Stimulated activated CD4-positive, alpha-beta T cell treated with anti-CD3 and anti-CD28 coated beads, Interleukin-4, amount 100 ng/mL, for 1 hour (primary cell): ENCODE data around the gene TCL1A.
A peak's percentile ranks its signal among the peaks of the same experiment; 100 is the strongest.

Experiments
- DNase-seq: peaks from one replicate; pipeline ENCODE4 v3.0.0-alpha.2; 2020

TCL1A gene

GRCh38 chr14:95703805-95704204 is 10.1 kb downstream of the TCL1A start:
- DNase-seq = no peak

GRCh38 chr14:95703341-95703740 is 10.6 kb downstream of the TCL1A start:
- no peak for DNase-seq

DNA sequence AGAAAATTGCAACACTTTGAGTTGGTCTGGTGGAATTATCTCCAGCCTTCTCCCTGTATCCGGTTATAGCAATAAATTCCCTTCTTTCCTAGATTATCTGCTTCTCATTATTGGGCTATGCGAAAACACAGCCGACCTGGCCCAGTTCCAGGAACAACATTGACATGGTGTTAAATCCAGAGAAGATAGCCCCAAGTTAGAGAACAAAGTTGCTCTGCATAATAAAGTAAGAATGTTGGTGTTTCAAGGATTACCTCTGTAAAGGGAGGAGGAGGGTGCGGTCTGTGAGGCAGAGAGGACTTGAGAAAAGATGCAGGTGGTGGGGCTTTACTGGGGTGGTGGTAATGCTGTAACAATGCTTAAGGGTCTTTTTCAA is 12.1 kb downstream of the TCL1A start:
- no peak for DNase-seq

DNA sequence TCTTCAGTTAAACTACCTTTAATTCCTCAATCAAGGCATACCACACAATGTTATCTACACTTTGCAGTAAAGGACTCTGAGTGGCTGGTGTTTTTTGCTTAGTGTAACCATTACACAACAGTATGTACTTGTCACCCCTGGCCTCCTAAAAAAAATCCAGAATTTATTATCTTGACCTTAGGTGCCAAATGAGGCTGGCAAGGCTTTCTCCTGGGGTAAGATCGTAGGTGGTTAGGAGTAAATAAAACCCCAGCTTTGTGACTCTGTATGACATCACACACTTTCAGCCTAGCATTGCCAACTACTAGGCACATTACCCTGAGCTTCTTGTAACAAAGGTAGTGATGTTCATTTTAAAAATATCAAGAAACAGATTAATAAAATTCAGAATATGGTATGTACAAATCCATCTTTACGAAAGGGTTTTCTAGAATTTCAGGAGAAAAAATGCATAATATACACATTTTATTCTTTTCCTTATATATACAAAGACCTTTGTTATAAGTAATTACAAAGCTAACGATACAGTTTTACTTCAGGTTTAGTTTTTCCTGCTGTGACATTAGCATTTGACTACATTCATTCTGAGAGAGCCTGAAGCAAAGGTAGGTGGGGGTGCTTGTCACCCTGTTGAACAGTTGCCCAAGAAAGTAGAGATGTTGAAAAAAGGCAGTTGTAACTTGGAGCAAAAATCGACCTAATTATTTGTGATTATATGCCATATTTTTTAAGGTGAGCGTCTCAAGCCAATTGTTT is 13.5 kb downstream of the TCL1A start:
- no peak for DNase-seq

- no peak for DNase-seq
These were observed 14.5 kb downstream of the TCL1A start for GRCh38 chr14:95699412-95699811.

DNA sequence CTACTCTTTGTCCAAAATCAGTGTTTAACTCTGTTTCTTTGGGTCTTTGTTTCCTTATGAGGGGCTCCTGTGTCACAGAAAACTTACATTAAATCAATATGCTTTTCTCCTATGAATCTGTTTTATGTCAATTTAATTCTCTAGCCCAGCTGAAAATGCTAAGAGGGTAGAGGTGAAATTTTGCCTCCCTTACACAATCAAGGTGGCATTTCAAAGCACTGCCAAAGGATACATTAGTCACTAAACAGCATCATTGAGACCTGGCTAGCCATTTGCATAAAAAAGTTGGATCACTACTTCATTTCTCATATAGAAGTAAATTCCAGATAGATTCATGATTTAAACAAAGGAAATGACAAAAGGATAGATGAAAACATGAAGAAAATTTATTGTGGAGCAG is 15.6 kb downstream of the TCL1A start:
- no peak for DNase-seq

GRCh38 chr14:95697764-95698163 is 16.2 kb downstream of the TCL1A start:
- no peak for DNase-seq

DNA sequence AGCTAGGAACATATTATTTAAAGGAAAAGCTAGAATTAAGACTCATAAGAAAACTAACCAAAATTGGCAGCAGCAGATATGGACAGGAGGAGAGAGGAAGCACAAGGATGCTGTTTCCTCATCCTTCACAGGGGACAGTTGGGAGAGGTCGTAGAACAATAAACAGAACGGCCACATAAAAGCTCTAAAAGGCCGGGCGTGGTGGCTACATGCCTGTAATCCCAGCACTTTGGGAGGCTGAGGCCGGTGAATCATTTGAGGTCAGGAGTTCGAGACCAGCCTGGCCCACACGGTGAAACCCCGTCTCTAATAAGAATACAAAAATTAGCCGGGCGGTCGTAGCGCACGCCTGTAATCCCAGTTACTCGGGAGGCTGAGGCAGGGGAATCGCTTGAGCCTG is 17.2 kb downstream of the TCL1A start:
- no peak for DNase-seq

- DNase-seq = no peak
These were observed 18.0 kb downstream of the TCL1A start for GRCh38 chr14:95695913-95696312.

GRCh38 chr14:95695051-95695450 is 18.9 kb downstream of the TCL1A start:
- no peak for DNase-seq

- no peak for DNase-seq
These were observed 21.8 kb downstream of the TCL1A start for GRCh38 chr14:95692109-95692508.

DNA sequence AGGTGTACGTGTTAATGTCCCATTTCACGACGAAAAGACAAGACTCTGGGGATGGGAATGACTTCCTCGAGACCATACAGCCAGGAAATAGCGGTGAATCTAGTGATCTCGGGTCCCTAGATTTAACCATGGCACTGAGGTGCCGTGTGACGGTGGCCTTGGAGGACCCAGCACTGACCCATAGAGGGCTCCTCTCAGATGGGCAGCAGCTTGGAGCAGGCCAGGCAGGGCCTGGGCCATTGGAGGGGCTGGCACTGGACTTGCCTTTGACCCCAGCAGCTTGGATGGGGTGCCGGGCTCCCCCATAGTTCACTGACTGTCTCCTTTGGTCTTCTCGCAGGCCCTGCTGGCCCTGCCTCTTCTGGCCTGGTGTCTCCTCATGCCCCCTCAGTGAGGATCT is 22.3 kb downstream of the TCL1A start:
- DNase-seq = no peak

DNA sequence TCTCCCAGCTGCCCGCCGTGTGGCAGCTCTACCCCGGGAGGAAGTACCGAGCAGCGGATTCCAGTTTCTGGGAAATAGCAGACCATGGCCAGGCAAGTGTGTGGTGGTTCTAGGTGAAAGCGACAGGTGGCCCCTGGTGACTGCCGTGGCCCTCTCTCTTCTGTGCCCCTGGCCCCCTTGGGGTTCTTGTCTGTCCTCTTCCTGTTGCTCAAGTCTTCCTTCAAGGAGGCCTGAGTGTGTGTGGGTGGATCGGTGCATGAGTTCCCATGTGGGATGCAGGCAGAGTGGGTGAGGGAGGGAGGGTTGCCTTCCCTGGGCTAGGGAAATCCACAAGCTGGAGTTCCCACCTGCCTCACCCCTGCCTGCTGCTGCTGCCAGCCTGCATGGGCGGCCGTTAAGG is 23.1 kb downstream of the TCL1A start:
- no peak for DNase-seq

DNA sequence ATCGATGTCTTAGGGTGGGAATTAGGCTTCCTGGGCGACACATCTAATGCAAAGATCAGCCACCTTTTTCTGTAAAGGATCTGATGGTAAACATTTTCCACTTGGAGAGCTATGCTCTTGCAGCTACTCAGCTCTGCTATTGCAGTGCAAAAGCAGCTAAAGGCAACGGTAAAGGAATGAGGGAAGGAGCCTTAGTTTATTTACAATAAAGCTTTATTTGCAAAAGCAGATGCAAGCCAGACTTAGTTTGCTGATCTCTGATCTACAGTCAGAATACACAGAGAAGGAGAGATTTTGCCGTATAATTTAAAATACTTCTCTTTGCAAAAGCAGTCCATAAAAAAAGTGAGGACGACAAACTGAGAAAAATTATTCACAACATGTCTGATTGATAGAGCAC is 24.5 kb downstream of the TCL1A start:
- no peak for DNase-seq

- DNase-seq = no peak
These were observed 27.0 kb downstream of the TCL1A start for GRCh38 chr14:95686935-95687334.

DNA sequence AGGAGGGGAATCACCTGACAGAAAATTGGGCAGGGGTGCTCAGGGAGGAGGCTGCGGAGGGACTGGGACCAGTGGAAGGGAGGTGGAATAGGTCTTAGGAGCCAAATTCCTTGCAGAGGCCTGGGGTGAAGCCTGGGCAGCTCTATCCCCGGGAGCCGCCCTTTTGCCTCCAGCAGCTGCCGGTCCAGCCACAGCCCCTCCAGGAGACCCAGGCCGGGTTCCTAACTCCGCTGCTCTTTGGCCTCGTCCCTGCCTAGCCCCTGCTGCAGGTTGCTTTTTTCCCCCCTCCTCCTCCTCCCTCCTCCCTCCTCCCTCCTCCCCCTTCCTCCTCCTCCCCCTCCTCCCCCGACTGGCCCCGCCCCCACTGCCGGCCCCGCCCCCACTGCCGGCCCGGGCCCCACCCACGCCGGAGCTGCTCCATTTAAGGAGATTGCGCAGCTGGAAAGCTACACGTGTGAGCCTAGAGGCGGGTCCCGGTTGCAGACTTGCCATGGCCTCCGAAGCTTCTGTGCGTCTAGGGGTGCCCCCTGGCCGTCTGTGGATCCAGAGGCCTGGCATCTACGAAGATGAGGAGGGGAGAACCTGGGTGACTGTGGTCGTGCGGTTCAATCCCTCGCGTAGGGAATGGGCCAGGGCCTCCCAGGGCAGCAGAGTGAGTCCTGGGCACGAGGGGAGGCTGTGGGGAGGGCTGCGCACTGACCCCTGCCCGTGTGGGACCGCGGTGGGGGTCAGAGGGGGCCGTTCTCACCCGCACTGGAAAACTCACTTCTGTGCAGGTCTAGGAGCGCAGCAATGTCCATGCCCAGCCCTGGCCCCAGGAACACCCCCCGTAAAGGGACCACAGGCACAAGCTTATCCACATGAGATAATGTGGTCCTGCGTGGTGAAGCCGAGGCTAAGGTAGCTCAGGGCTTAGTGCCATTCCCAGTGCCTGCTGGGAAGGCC is 27.7 kb downstream of the TCL1A start, which contains the start of gene TCL1B:
Gene TCL1B (plus strand): TSS at position 449 of the 945 bp plus-strand sequence. CDS start 42 bp downstream, at position 491.
- DNase-seq = no peak

- DNase-seq = peak; percentile 21
These were observed 30.1 kb downstream of the TCL1A start for GRCh38 chr14:95683793-95684192.

- no peak for DNase-seq
These were observed 32.8 kb downstream of the TCL1A start for GRCh38 chr14:95681153-95681552.

- no peak for DNase-seq
These were observed 33.8 kb downstream of the TCL1A start for GRCh38 chr14:95679998-95680735.

DNA sequence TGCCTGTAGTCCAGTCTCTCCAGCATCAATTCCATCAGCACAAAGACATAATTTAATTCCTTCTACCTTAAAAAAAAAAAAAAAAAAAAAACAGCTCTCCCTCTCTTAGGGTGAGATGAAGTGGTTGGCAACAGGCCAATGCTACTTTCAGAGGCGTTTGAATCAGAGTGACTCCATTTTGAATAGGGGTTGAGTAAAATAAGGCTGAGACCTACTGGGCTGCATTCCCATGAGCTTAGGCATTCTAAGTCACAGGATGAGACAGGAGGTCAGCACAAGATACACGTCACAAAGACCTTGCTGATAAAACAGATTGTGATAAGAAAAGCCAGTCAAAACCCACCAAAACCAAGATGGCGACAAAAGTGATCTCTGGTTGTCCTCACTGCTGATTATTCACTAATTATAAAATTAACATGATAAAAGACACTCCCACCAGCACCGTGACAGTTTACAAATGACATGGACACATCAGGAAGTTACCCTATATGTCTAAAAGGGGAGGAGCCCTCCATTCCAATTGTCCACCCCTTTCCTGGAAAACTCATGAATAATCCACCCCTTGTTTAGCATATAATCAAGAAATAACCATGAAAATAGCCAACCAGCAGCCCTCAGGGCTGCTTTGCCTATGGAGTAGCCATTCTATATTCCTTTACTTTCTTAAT is 34.6 kb downstream of the TCL1A start:
- no peak for DNase-seq

DNA sequence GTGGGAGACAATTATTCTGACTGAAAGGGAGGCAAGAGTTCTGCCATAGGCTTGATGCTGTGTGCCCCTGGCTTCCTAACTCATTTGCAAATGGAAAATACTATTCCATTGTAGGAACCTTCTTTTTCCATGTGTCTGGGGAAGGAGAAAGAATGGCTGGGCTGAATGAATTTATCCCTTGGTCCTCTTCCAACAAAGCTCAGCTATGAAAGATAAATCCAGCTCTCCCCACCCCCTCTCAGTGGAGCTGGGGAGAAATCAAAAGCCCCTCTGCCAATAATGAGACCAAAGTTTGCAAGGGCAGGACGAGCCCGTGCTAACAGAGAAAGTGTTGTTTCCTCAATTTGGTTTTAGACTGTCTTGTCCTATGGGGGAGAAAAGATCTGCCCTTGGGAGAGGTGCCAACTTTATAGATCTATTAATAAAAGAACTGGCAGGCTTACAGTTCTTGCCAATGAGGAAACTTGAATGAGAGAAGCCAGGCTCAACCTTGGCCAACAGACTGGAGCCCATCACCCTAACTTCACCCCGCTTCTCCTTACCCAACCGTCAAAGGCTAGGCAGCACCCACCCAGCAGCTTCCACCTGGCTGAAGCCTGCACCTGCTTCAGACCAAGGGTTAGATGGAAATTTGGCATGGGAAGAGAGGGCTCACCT is 36.6 kb downstream of the TCL1A start:
- DNase-seq = no peak

DNA sequence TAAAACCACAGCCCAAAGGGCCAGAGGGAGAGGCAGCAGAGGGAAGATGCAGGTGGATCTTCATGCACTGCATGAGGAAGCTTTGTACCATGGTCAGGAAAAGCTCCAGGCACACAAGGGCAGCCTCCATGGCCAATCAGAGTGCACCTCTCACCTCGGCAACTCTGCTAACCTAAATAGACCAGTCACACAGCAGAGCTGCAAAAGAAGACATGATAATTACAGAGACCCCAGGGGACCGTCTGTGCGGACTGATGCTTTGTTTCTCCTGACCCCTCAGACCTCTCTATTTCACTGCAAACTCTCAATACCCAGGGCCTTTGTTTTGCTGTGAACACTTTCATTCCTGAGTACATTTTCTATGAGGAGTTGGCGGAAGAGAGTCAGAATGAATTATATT is 38.4 kb downstream of the TCL1A start:
- DNase-seq = no peak
